GM12878 (cell line): ENCODE data around the gene LIPN. TPM values are rescaled to one million over a fixed set of nuclear protein-coding genes. Genes with fewer than 3 reads are reported as not detected.

Source experiments
- ATAC-seq: fragments of 200-7000 bp; cut with Tn5 transposase; 3 replicates; pipeline ENCODE4 v1.9.1; 2020; ENCODE audit warnings: mild to moderate bottlenecking, moderate library complexity
- BruUV-seq: library from RNA; stranded (reverse); fragments of 400-500 nt; replicated peaks from 2 replicates; lab custom pipeline; 2021; lab: Mats Ljungman, UMichigan
- CTCF ChIA-PET: fragments of 300-600 bp; sonication (Branson Sonifier 250); formaldehyde crosslinking; extraction: SDS; loops from one replicate; lab custom pipeline; 2021; ENCODE audit warnings: inconsistent platforms; lab: Yijun Ruan, JAX
- POLR2A ChIA-PET: fragments of 350-600 bp; formaldehyde crosslinking; extraction: SDS; loops from one replicate; lab custom pipeline; 2021; ENCODE audit warnings: inconsistent platforms; lab: Charles Lee
- RAD21 ChIA-PET: fragments of 300-600 bp; sonication (Branson Sonifier 250); formaldehyde crosslinking; loops from one replicate; lab custom pipeline; 2023; ENCODE audit warnings: antibody characterized with exemption; ENCODE audit not compliant: unreplicated experiment; lab: Charles Lee
- SMC1A ChIA-PET: fragments of 300-600 bp; sonication (Branson Sonifier 250); formaldehyde crosslinking; loops from one replicate; lab custom pipeline; 2023; ENCODE audit not compliant: unreplicated experiment, uncharacterized antibody; lab: Charles Lee
- DNase-seq: peaks from one replicate; pipeline ENCODE4 v3.0.0-alpha.2; 2011; ENCODE audit warnings: low read depth, low spot score
- FAIRE-seq: peaks from 3 replicates; lab custom pipeline; 2011; peaks lifted over from hg19 to GRCh38; lab: Jason Lieb, UNC
- H2AFZ ChIP-seq: 2 replicates; pipeline ENCODE4 v1.6.0; 2011; ENCODE audit warnings: low read depth, low read length, control low read depth; ENCODE audit not compliant: control insufficient read depth
- H3K27ac ChIP-seq: 2 replicates; pipeline ENCODE4 v1.5.1; 2011; ENCODE audit warnings: control low read depth; ENCODE audit not compliant: control insufficient read depth, insufficient read depth
- H3K27me3 ChIP-seq, 2 experiments: replicated peaks in 1 of 2; 2 replicates each; pipeline versions ENCODE4 v1.6.0 to v1.6.1; 2011; ENCODE audit warnings: low read length in 1 of 2; ENCODE audit not compliant: control insufficient read depth in 2 of 2, insufficient read depth in 2 of 2
- H3K36me3 ChIP-seq, 2 experiments: 2 replicates each; pipeline ENCODE4 v1.5.1; 2011; ENCODE audit warnings: low read length in 1 of 2; ENCODE audit not compliant: control insufficient read depth in 2 of 2, insufficient read depth in 2 of 2
- H3K4me1 ChIP-seq: 2 replicates; pipeline ENCODE4 v1.6.1; 2011; ENCODE audit warnings: mild to moderate bottlenecking, low read length, moderate library complexity, mixed read lengths; ENCODE audit not compliant: control insufficient read depth, insufficient read depth
- H3K4me2 ChIP-seq: 2 replicates; pipeline ENCODE4 v1.6.0; 2011; ENCODE audit warnings: control low read depth; ENCODE audit not compliant: control insufficient read depth, insufficient read depth
- H3K4me3 ChIP-seq: fragments of 200-600 bp; sonication (generic); 2 replicates; pipeline ENCODE4 v1.5.1; 2016
- H3K79me2 ChIP-seq: 2 replicates; pipeline ENCODE4 v1.6.0; 2011; ENCODE audit warnings: low read length; ENCODE audit not compliant: control insufficient read depth, insufficient read depth
- H3K9ac ChIP-seq: 2 replicates; pipeline ENCODE4 v1.8.0; 2011; ENCODE audit warnings: low read length, control low read depth, mixed read lengths; ENCODE audit not compliant: control insufficient read depth, insufficient read depth
- H3K9me3 ChIP-seq: replicated peaks from 3 replicates; pipeline ENCODE4 v1.5.1; 2011; ENCODE audit warnings: mild to moderate bottlenecking, low read length; ENCODE audit not compliant: control insufficient read depth, insufficient read depth
- H4K20me1 ChIP-seq: 2 replicates; pipeline ENCODE4 v1.6.0; 2011; ENCODE audit not compliant: control insufficient read depth, insufficient read depth
- BMI1 ChIP-seq: fragments of 450-650 bp; IDR thresholded peaks from 2 replicates; pipeline ENCODE4 v1.6.1; 2016; ENCODE audit warnings: mild to moderate bottlenecking, moderate library complexity, borderline replicate concordance
- LARP7 ChIP-seq: fragments of 450-650 bp; IDR thresholded peaks from 2 replicates; pipeline ENCODE4 v1.6.1; 2017; ENCODE audit warnings: mild to moderate bottlenecking
- POLR2A ChIP-seq: IDR thresholded peaks from 2 replicates; pipeline ENCODE4 v1.6.1; 2011; ENCODE audit warnings: low read depth, mild to moderate bottlenecking, low read length
- RB1 ChIP-seq: fragments of 450-650 bp; formaldehyde crosslinking; IDR thresholded peaks from 2 replicates; pipeline ENCODE4 v1.6.1; 2017; ENCODE audit warnings: mild to moderate bottlenecking, borderline replicate concordance
- RELB ChIP-seq: fragments of 450-650 bp; IDR thresholded peaks from 2 replicates; pipeline ENCODE4 v1.6.1; 2017; ENCODE audit warnings: low read depth, mild to moderate bottlenecking, moderate library complexity
- REST ChIP-seq: IDR thresholded peaks from 2 replicates; pipeline ENCODE4 v1.6.1; 2012; ENCODE audit warnings: mild to moderate bottlenecking, low read depth, low read length
- SIX5 ChIP-seq: IDR thresholded peaks from 2 replicates; pipeline ENCODE4 v1.6.1; 2011; ENCODE audit warnings: mild to moderate bottlenecking, low read depth, low read length, moderate library complexity; ENCODE audit not compliant: severe bottlenecking
- SKIL ChIP-seq: fragments of 450-650 bp; IDR thresholded peaks from 2 replicates; pipeline ENCODE4 v1.6.1; 2017; ENCODE audit warnings: mild to moderate bottlenecking, low read depth, inconsistent platforms; ENCODE audit not compliant: poor library complexity, severe bottlenecking
- SRF ChIP-seq, 2 experiments: IDR thresholded peaks; 2 replicates each; pipeline ENCODE4 v1.6.1; 2011; ENCODE audit warnings: low read depth in 2 of 2, low read length in 2 of 2, mild to moderate bottlenecking in 1 of 2, moderate library complexity in 1 of 2
- TAF1 ChIP-seq: IDR thresholded peaks from 2 replicates; pipeline ENCODE4 v1.6.1; 2011; ENCODE audit warnings: mild to moderate bottlenecking, low read depth, low read length, borderline replicate concordance
- TARDBP ChIP-seq: IDR thresholded peaks from 2 replicates; pipeline ENCODE4 v1.6.1; 2016; ENCODE audit warnings: borderline replicate concordance
- ZNF622 ChIP-seq: fragments of 450-650 bp; IDR thresholded peaks from 2 replicates; pipeline ENCODE4 v1.6.1; 2017; ENCODE audit warnings: mild to moderate bottlenecking, inconsistent platforms
- WGBS: methylation state at CpG from one replicate; pipeline ENCODE4 v1.1.6; 2016; ENCODE audit warnings: low lambda C conversion rate; ENCODE audit not compliant: insufficient replicate concordance, insufficient coverage; ENCODE audit errors: missing lambda C conversion rate; 5-methylcytosine and 5-hydroxymethylcytosine counted together
- in situ Hi-C: fragments of 300-500 bp; cut with MboI; formaldehyde crosslinking; loops from 9 replicates; pipeline ENCODE4 v1.14.3; 2018; ENCODE audit warnings: mixed read lengths
- intact Hi-C: fragments of 100-400 bp; cut with micrococcal nuclease; formaldehyde crosslinking; loops from one replicate; pipeline ENCODE4 v1.14.2; 2022; ENCODE audit not compliant: unreplicated experiment
- polyA plus RNA-seq, 11 experiments: library from polyadenylated mRNA; depleted of rRNA in 4 of 11; unstranded in 6 of 11; stranded (reverse) in 5 of 11; fragments of >200 nt; fragmentation: Nextera tagmentation in 4 of 11; fragmentation: Illumina TruSeq in 1 of 11; extraction: Ambion mirVana in 4 of 11; extraction: Trizol in 1 of 11; gene quantifications; 1 replicate in 1 of 11; 2 replicates in 10 of 11; pipeline versions ENCODE4 v1.2.1 to v1.2.3, GENCODE V29; 2011 to 2016; ENCODE audit warnings: inconsistent platforms in 2 of 11, missing spikeins in 2 of 11, low read depth in 1 of 11
- total RNA-seq, 4 experiments: library from RNA; depleted of rRNA in 3 of 4; stranded (reverse); fragments of >200 nt in 3 of 4; fragmentation: Illumina TruSeq in 1 of 4; extraction: Trizol in 1 of 4; gene quantifications; 2 replicates each; pipeline versions ENCODE4 v1.2.1 to v1.2.3, GENCODE V29; 2013 to 2021
- TF ChIP-seq, protein P1 (sequence below): IDR thresholded peaks from 2 replicates; pipeline ENCODE4 v1.6.1; 2011; ENCODE audit warnings: low read depth, low read length, improper control_type of control experiment, borderline replicate concordance

Gene LIPN
- total and polyA plus RNA-seq, 10 of the 15 experiments (the other 5 are each of a cell fraction or from before 2014, with no cell fraction given): 0.06 to 0.23 TPM; not detected in 8

DNA sequence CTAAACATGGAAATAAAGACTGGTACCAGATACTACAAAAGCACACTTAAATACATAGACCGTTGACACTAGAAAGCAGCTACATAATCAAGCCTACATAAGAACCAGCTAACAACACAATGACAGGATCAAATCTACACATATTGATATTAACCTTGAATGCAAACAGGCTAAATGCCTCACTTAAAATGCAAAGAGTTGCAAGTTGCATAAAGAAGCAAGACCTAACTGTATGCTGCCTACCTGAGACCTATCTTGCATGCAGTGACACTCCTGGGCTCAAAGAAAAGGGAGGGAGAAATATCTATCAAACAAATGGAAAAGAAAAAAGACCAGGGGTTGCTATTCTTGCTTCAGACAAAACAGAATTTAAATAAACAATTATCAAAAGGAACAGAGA lies 14.2 kb upstream of the LIPN start:
- BruUV-seq: no TSS peak
- Histone ChIP-seq H3K4me3 (no peak overlapping the region), H3K27me3 (no peaks in the 10 kb centered on the region; a peak in 1 of 4 replicates), H2AFZ (no peak overlapping the region), H4K20me1 (no peaks in the 10 kb centered on the region), H3K27ac (no peak overlapping the region), H3K9me3 (no peaks in the 10 kb centered on the region; the same call in 2 of the 3 replicates), H3K4me1 (no peaks in the 10 kb centered on the region), H3K79me2 (no peaks in the 10 kb centered on the region), H3K9ac (no peak overlapping the region), H3K4me2 (no peak overlapping the region), H3K36me3 (no peaks in the 10 kb centered on the region)
- intact Hi-C loops: no loop called here
- RAD21 ChIA-PET: no interaction called here
- 87% methylated on average over 1 of the region's 1 CpG for WGBS
- SMC1A ChIA-PET: interaction anchor here (0.9 to 1.5 kb wide), 2 partner anchors 9 to 15 kb away, joined by 3 to 5 read pairs; partner anchors contain the start of gene LIPN
- POLR2A ChIA-PET: interaction anchor here (2.0 kb wide), 1 partner anchor 11 kb away, joined by 4 read pairs; no protein-coding TSS in a partner anchor
- no peak for FAIRE-seq
- in situ Hi-C loops: no loop called here
- CTCF ChIA-PET: interaction anchor here (1.0 to 2.0 kb wide), 2 partner anchors 17 to 65 kb away, joined by 3 to 7 read pairs; no protein-coding TSS in a partner anchor
- ATAC-seq: no peak
- DNase-seq: no peak
- no peak for TF ChIP-seq SKIL
- no peak for TF ChIP-seq REST
- TF ChIP-seq ZNF622: no peak
- no peak for TF ChIP-seq SIX5
- TF ChIP-seq LARP7: no peak
- no peak for TF ChIP-seq BMI1
- no peak for TF ChIP-seq SRF (IDR thresholded peaks at IDR 0.05; ENCODE audit: low read depth in 2 of 2, low read length in 2 of 2)
- TF ChIP-seq RB1: no peak
- TF ChIP-seq POLR2A: no peak
- no peak for TF ChIP-seq RELB
- TF ChIP-seq TARDBP: no peak
- TF ChIP-seq, protein P1, sequence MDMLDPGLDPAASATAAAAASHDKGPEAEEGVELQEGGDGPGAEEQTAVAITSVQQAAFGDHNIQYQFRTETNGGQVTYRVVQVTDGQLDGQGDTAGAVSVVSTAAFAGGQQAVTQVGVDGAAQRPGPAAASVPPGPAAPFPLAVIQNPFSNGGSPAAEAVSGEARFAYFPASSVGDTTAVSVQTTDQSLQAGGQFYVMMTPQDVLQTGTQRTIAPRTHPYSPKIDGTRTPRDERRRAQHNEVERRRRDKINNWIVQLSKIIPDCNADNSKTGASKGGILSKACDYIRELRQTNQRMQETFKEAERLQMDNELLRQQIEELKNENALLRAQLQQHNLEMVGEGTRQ: no peak
- no peak for TF ChIP-seq TAF1
